Measurements from ENCODE around the gene AGAP1.

- TF ChIP-seq CTCF (IDR thresholded peaks at IDR 0.05) (no peak), POLR2A (IDR thresholded peaks at IDR 0.05) (no peak)
Measured at GRCh38 chr2:235950473-235950809, 456.6 kb downstream of the AGAP1 start.
